ENCODE measurements around the gene SMAP1. TPM values are rescaled to one million over a fixed set of nuclear protein-coding genes. Genes with fewer than 3 reads are reported as not detected.

Gene SMAP1
- 25.5 and 39.5 TPM in 2 replicates for total RNA-seq (2014; rRNA removed; shearing (Covaris generic))

DNA sequence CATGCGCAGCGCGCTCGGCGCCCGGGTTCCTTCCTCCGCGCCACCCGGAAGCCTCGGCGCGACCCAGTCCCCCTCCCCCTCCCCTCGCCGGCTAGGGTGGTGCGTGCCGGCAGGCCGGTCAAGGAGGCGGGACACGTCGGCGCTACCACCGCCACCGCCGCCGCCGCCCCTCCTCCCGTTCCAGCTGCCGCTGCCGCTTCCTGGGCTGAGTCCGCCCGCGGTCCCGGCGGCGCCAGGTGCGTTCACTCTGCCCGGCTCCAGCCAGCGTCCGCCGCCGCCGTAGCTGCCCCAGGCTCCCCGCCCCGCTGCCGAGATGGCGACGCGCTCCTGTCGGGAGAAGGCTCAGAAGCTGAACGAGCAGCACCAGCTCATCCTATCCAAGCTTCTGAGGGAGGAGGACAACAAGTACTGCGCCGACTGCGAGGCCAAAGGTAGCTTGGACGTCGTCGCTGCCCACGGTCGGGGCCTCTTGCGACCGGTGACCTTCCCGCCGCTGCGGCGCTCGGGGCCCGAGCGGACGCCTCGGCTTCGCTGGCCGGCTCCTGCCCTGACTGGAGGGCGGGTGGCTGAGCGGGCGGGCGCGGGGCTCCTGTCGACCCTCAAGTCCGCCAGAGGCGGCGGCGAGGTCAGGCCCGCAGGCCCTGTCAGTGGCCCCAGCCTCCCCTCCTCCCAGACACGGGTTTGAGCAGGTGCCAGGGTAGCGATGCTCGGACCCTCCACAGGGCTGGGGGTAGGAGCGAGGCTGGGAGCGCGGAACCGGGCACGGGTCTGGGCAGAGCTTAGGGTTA is at the start of gene SMAP1:
Gene SMAP1 (plus strand): TSS at position 173 of the 788 bp plus-strand sequence. CDS start 141 bp downstream, at position 314.
- peak; percentile 97 for DNase-seq
- H3K4me3 ChIP-seq (ENCODE audit: insufficient read depth, low read depth, low read length), result peak within 1 kb of the TSS; percentile 94
- no peaks in the 10 kb centered on the region for H3K36me3 ChIP-seq (replicated peaks; ENCODE audit: control insufficient read depth, insufficient read depth, low read length)
- H3K27me3 ChIP-seq (ENCODE audit: control insufficient read depth, insufficient read depth, low read length), result no peaks in the 10 kb centered on the region

DNA sequence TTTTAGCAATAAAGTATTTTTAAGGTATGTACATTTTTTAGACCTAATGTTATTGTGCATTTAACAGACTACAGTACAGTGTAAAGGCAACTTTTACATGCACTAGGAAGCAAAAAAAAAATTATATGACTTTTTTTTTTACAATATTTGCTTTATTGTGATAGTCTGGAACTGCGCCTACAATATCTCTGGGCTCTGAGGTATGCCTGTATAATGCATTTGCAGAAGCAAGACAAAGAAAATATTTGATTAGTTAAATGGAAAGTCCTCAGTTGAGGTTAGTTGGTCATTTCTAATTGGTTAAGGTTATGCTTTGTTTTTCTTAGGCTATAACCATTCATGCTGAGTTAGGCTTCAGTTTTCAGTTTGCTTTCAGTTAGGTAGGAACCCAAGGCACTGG is 46.9 kb upstream of the SMAP1 start:
- Histone ChIP-seq H3K4me3 (ENCODE audit: insufficient read depth, low read depth, low read length) (no peak overlapping the region), H3K27me3 (ENCODE audit: control insufficient read depth, insufficient read depth, low read length) (no peaks in the 10 kb centered on the region), H3K36me3 (replicated peaks; ENCODE audit: control insufficient read depth, insufficient read depth, low read length) (no peaks in the 10 kb centered on the region)
- DNase-seq, result no peak

DNA sequence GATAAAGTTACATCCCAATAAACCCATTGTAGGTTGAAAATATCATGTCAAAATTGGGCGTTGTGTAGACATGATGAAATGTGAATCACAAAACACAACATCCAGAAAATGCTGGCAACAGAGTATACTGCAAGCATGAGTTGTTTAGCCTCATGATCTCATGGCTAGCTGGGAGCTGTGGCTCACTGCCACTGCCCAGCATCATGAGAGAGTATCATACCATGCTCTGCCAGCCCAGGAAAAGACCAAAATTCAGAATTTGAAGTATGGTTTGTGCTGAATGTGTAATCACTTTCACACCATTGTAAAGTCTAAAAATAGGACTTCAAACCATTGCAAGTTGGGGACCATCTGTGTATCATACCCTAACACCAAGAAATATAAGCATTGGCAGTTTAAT is 45.2 kb upstream of the SMAP1 start:
- H3K4me3 ChIP-seq (ENCODE audit: insufficient read depth, low read depth, low read length), result no peak overlapping the region
- H3K36me3 ChIP-seq (replicated peaks; ENCODE audit: control insufficient read depth, insufficient read depth, low read length), result no peaks in the 10 kb centered on the region
- DNase-seq, result no peak
- no peaks in the 10 kb centered on the region for H3K27me3 ChIP-seq (ENCODE audit: control insufficient read depth, insufficient read depth, low read length)

DNA sequence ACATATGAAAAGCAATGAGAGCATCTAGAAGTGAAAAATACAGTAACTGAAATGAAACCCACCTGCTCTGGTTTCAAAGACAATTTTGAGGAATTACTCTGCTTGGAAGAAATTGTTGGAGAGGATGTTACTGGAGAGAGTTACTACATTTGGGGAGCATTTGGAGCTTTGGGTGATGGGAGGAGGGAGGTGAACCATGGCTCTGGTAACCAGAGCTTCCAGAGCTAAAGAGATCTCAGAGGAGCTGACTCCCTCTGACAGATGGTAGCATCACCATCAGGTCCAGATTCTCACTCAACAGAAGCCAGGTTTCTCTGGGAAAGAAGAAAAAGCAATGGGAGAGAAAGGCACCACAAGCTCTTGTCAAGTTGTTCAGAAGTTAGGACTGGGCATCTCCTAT is 42.2 kb upstream of the SMAP1 start:
- Histone ChIP-seq H3K27me3 (ENCODE audit: control insufficient read depth, insufficient read depth, low read length) (no peaks in the 10 kb centered on the region), H3K4me3 (ENCODE audit: insufficient read depth, low read depth, low read length) (no peak overlapping the region), H3K36me3 (replicated peaks; ENCODE audit: control insufficient read depth, insufficient read depth, low read length) (no peaks in the 10 kb centered on the region)
- no peak for DNase-seq

DNA sequence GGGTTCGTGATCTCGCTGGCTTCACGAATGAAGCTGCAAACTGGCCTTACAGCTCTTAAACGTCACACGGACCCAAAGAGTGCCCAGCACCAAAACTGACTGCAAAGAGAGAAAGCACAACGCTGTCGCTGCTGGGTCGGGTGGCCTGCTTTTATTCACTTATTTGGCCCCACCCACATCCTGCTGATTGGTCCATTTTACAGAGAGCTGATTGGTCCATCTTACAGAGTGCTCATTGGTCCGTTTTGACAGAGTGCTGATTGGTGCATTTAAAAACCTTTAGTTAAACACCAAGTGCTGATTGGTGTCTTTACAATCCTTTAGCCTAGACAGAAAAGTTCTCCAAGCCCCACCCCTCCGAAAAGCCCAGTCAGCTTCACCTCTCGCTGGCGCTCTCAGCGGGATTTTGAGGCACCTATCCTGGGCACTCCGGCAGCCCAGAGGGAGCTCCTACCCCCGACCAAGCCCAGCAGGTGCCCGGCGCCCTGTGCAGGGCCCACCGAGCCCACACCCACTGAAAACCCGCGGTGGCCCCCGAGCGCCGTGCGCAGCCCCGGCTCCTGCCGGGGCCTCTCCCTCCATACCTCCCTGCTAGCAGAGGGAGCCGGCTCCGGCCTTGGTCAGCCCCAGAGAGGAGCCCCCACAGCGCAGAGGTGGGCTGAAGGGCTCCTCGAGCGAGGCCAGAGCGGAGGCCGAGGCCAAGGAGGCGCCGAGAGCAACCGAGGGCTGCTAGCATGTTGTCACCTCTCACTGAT is 40.0 kb upstream of the SMAP1 start:
- no peak overlapping the region for H3K4me3 ChIP-seq (ENCODE audit: insufficient read depth, low read depth, low read length)
- DNase-seq, result no peak

DNA sequence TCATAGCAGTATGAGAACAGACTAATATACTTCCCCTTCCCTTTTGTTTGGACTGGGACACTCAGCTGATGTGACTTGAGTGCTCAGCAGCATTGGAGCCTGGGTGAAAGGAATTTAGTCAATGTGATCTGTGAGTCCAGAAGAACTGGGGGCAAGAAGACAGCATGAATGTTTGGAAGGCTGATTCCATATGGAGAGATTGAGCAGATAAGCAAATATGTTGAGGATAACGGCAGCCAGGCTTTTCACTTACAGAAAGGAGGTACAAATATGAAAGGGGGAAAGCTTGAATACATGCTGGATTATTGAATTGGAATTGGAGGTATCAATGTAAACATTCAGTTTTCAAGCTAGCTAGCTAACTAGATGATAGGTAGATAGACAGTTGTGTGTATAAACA is 37.8 kb upstream of the SMAP1 start:
- H3K27me3 ChIP-seq (ENCODE audit: control insufficient read depth, insufficient read depth, low read length), result no peaks in the 10 kb centered on the region
- no peaks in the 10 kb centered on the region for H3K36me3 ChIP-seq (replicated peaks; ENCODE audit: control insufficient read depth, insufficient read depth, low read length)
- no peak for DNase-seq
- H3K4me3 ChIP-seq (ENCODE audit: insufficient read depth, low read depth, low read length), result no peak overlapping the region

More for the DNA sequence above, 40.0 kb upstream of the SMAP1 start:
- Histone ChIP-seq H3K27me3 (ENCODE audit: control insufficient read depth, insufficient read depth, low read length) (no peaks in the 10 kb centered on the region), H3K36me3 (replicated peaks; ENCODE audit: control insufficient read depth, insufficient read depth, low read length) (no peaks in the 10 kb centered on the region)

DNA sequence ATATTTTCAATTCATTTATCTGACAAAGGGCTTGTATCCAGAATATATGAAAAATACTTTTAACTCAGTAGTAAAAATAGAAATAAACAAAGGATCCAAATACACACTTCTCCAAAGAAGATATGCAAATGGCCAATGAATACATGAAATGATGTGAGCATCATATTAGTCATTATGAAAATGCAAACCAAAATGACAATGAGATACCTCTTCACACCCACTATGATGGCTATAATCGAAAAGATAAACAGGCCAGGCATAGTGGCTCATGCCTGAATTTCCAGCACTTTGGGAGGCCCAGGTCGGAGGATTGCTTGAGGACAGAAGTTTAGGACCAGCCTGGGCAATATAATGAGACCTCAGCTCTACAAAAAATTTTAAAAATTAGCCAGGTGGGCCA is 33.8 kb upstream of the SMAP1 start:
- no peak overlapping the region for H3K4me3 ChIP-seq (ENCODE audit: insufficient read depth, low read depth, low read length)
- DNase-seq, result no peak
- no peaks in the 10 kb centered on the region for H3K27me3 ChIP-seq (ENCODE audit: control insufficient read depth, insufficient read depth, low read length)
- H3K36me3 ChIP-seq (replicated peaks; ENCODE audit: control insufficient read depth, insufficient read depth, low read length), result no peaks in the 10 kb centered on the region

DNA sequence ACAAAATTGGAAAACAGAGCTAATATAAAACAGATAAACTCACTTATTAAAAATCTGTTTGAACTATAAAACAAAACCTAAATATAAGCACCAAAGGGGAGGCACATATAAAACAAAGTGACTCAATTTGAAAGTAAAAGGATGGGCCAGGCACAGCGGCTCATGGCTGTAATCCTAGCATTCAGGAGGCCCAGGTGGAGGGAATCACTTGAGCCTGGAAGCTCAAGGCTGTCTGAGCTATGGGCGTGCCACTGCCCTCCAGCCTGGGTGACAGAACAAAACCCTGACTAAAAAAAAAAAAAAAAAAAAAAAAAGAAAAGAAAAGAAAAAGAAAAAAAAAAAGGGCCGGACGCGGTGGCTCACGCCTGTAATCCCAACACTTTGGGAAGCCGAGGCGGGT is 31.1 kb upstream of the SMAP1 start:
- Histone ChIP-seq H3K4me3 (ENCODE audit: insufficient read depth, low read depth, low read length) (no peak overlapping the region), H3K27me3 (ENCODE audit: control insufficient read depth, insufficient read depth, low read length) (no peaks in the 10 kb centered on the region), H3K36me3 (replicated peaks; ENCODE audit: control insufficient read depth, insufficient read depth, low read length) (no peaks in the 10 kb centered on the region)
- peak; percentile 42 for DNase-seq

DNA sequence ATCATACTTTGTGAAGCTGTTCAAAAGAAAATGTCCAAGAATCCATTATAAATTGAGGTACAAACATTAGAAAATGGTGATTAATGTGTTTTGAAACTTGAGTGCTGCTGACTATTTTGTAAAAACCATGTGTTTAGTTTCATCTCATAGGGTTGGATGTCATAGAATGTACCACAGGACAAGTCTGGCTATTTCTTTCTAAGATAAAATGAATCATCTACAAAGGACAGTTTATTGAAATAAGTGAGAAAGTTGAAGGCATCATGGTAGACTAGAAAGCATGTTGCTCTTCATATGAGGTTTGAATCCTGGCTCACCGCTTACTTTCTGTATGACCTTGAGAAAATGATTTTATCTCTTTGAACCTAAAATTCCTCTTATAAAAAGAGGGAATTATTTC is 29.2 kb upstream of the SMAP1 start:
- no peaks in the 10 kb centered on the region for H3K36me3 ChIP-seq (replicated peaks; ENCODE audit: control insufficient read depth, insufficient read depth, low read length)

DNA sequence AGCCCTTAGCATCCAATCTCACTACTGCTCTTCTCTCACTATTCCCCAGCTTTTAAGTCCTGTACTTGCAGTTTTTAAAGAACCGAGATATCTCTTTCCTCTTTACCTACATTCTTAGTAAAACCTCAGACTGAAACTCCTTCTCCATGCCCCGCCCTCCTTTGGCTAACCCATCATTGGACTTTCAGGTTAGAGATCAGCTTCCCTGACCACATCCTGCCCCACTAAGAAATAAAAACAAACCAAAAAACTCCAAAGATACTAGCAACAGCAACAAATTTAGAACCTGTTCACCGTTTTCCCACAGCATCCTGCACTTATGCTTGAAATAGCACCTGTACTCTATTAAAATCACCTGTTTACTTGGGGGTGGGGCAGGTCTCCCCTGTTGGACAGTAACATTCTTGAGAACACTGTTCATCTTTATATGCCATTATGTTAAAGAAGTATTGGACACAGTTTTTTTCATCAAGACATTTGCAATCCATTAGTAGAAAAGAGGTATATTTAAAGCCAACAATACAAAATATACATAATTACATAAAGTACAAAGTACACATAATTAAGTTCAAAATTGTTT is 16.3 kb upstream of the SMAP1 start:
- H3K36me3 ChIP-seq (replicated peaks; ENCODE audit: control insufficient read depth, insufficient read depth, low read length), result no peaks in the 10 kb centered on the region
- no peaks in the 10 kb centered on the region for H3K27me3 ChIP-seq (ENCODE audit: control insufficient read depth, insufficient read depth, low read length)
- H3K4me3 ChIP-seq (ENCODE audit: insufficient read depth, low read depth, low read length), result no peak overlapping the region
- no peak for DNase-seq

More for the DNA sequence above, 29.2 kb upstream of the SMAP1 start:
- no peaks in the 10 kb centered on the region for H3K27me3 ChIP-seq (ENCODE audit: control insufficient read depth, insufficient read depth, low read length)
- no peak overlapping the region for H3K4me3 ChIP-seq (ENCODE audit: insufficient read depth, low read depth, low read length)
- no peak for DNase-seq

DNA sequence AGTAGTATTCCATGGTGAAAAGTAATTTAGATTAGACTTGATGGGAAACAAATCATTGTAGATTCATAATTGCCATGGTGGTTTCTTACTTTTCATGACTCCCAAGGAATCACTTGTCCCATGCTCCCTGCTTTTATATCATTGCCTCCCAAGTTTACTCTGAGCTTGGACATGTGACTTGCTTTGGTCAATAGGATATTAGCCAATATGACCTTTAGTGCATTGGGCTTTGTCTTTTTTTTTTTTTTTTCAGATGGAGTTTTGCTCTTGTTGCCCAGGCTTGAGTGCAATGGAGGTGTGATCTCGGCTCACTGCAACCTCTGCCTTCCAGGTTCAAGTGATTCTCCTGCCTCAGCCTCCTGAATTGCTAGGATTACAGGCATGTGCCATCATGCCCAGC is 15.5 kb upstream of the SMAP1 start:
- no peak for DNase-seq
- no peak overlapping the region for H3K4me3 ChIP-seq (ENCODE audit: insufficient read depth, low read depth, low read length)

DNA sequence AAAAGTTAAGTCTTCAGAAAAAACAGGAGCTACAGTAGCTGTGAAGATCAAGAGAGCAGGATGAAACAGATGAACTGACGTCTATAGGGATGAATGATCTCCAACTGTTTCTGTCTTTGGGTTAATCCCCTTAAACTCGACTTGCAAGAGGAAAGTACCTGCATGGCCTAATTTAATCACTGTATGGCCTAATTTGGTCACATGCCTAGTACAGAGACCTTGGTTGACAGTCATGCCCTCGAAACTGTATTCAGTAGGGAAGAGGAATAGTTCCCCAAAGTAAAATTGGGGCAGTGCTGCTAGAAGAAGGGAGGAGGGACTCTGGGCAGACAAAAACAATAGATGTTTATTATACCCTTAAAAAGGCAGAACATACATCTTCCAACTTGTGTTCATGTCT is 10.0 kb upstream of the SMAP1 start:
- Histone ChIP-seq H3K4me3 (ENCODE audit: insufficient read depth, low read depth, low read length) (no peak overlapping the region), H3K36me3 (replicated peaks; ENCODE audit: control insufficient read depth, insufficient read depth, low read length) (no peaks in the 10 kb centered on the region), H3K27me3 (ENCODE audit: control insufficient read depth, insufficient read depth, low read length) (no peaks in the 10 kb centered on the region)
- no peak for DNase-seq

More for the DNA sequence above, 15.5 kb upstream of the SMAP1 start:
- Histone ChIP-seq H3K27me3 (ENCODE audit: control insufficient read depth, insufficient read depth, low read length) (no peaks in the 10 kb centered on the region), H3K36me3 (replicated peaks; ENCODE audit: control insufficient read depth, insufficient read depth, low read length) (no peaks in the 10 kb centered on the region)

DNA sequence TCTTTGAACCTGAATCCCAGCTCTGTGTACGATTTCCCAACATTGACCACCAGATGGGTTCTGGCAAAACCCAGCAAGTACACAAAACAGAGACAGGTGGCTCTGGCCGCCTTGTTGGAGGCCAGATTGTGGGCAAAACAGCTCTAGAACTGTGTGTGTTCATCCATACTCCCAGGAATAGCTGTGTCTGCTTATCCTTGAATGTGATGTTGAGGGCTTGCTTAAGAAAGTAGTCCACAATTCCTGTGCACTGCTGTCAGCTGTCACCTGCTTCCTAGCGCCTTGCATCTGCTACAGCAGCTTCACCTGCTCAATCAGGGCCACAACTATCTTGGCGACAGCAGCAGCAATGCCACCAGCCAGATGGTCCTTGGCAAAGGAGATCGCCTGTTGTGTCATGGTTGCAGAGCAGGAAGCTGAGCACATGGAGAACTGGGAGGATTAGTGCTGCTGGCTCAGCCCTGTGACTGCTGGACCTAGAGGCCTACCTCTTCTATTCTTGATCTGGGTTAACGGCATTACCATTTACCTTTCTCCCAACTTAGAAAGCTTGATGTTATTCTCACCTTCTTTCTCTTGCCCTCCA is 3.7 kb upstream of the SMAP1 start:
- DNase-seq, result no peak
- H3K36me3 ChIP-seq (replicated peaks; ENCODE audit: control insufficient read depth, insufficient read depth, low read length), result no peaks in the 10 kb centered on the region
- H3K27me3 ChIP-seq (ENCODE audit: control insufficient read depth, insufficient read depth, low read length), result no peaks in the 10 kb centered on the region
- no peak overlapping the region for H3K4me3 ChIP-seq (ENCODE audit: insufficient read depth, low read depth, low read length)

DNA sequence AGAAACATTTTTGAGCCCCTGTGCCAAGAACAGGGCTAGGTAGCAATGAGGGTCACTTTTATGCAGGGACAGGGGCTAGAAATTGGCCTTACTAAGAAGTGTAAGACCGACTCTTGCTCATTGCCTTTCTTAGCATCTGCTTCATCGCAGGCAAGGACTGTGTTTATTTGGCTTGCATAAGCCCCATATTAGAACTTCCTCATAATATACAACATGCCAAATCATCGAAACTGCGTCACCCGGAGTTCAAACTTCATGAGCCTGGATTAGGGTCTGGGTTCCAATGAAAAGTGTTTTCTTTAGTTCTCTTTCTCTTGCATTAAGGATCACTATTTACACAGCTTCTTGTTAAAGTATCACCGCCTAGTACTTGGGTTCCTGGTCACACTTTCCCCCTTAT is 977 bp upstream of the SMAP1 start:
- Histone ChIP-seq H3K4me3 (ENCODE audit: insufficient read depth, low read depth, low read length) (no peak overlapping the region), H3K36me3 (replicated peaks; ENCODE audit: control insufficient read depth, insufficient read depth, low read length) (no peaks in the 10 kb centered on the region), H3K27me3 (ENCODE audit: control insufficient read depth, insufficient read depth, low read length) (no peaks in the 10 kb centered on the region)
- no peak for DNase-seq
